Measurements from ENCODE around the gene ATP8B2. TPM values are rescaled to one million over a fixed set of nuclear protein-coding genes. Genes with fewer than 3 reads are reported as not detected.
"Not testable (repeated sequence)": the region's sequence is repeated elsewhere in the genome, so short reads cannot be mapped to it uniquely, and the experiment has no call there.

The ATP8B2 gene, protein sequence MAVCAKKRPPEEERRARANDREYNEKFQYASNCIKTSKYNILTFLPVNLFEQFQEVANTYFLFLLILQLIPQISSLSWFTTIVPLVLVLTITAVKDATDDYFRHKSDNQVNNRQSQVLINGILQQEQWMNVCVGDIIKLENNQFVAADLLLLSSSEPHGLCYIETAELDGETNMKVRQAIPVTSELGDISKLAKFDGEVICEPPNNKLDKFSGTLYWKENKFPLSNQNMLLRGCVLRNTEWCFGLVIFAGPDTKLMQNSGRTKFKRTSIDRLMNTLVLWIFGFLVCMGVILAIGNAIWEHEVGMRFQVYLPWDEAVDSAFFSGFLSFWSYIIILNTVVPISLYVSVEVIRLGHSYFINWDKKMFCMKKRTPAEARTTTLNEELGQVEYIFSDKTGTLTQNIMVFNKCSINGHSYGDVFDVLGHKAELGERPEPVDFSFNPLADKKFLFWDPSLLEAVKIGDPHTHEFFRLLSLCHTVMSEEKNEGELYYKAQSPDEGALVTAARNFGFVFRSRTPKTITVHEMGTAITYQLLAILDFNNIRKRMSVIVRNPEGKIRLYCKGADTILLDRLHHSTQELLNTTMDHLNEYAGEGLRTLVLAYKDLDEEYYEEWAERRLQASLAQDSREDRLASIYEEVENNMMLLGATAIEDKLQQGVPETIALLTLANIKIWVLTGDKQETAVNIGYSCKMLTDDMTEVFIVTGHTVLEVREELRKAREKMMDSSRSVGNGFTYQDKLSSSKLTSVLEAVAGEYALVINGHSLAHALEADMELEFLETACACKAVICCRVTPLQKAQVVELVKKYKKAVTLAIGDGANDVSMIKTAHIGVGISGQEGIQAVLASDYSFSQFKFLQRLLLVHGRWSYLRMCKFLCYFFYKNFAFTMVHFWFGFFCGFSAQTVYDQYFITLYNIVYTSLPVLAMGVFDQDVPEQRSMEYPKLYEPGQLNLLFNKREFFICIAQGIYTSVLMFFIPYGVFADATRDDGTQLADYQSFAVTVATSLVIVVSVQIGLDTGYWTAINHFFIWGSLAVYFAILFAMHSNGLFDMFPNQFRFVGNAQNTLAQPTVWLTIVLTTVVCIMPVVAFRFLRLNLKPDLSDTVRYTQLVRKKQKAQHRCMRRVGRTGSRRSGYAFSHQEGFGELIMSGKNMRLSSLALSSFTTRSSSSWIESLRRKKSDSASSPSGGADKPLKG
- 100 to 1,000 TPM; 107 to 175 (median 131) TPM for total RNA-seq

DNA sequence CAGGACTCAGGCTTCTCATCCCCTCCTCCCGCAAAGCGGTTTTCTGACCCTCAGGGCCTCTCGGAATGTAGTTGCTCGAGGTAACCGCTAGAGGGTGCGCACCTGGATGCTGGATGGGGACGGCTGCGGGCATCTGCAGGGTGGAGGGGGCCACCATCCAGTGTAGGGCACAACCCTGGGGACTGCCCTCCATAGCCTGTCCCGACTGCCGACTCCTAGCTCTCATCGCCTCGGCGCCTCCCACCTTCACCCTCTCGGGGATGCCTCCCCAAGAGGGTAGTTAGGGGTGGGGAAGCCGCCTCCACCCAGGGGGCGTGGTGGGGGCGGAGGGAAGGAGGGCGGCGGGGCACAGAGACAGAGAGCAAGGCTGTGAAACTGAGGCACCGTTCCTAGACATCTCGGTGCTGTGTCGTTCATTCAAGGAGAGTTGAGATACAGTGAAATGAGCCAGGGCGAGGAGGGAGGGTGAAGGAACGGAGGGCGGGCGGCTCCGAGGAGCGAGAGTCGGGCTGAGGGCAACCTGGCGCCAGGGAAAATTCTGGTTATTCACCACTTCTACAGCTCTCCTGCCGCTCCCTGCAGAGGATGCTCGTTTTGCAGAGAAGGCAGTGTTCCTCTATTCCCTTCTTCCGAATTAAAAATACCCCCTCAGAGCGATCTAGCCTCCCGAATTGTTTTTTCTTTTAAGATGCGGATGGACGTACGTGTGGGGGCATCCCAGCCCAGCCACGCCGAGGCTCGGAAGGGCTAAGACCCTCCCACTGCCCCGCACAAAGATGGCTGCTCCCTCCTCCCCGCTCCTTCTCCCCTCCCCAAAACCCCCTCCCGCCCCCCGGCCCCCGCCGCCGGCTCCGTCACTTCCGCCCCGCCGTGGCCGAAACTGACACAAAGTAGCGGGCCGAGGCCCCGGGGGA, at the start of gene ATP8B2:
ATP8B2 (plus strand) TSS at position 857 of the 914 bp plus-strand sequence. CDS start 2,617 bp downstream, outside the sequence.
- 0 to 1% methylated on average over 4 to 24 of the region's 56 CpGs for WGBS, 2 donors (ENCODE audit: low coverage in 1 of 2)
- Histone ChIP-seq H3K36me3 (no peaks in the 10 kb centered on the region), H3K9me3 (no peaks in the 10 kb centered on the region), H3K27me3 (no peaks in the 10 kb centered on the region), H3K4me1 (peaks cover 6 to 50% (median 29%) of the 10 kb centered on the region in 3 donors), H3K27ac (peak within 1 kb of the TSS; percentile 93 to 100 (median 98)), H3K4me3 (peak within 1 kb of the TSS; percentile 95 to 99)
- TF ChIP-seq EP300 (IDR thresholded peaks at IDR 0.05) (no peak), POLR2A (IDR thresholded peaks at IDR 0.05) (no peak), CTCF (IDR thresholded peaks at IDR 0.05) (peak; percentile 89 to 96 (median 94)), POLR2AphosphoS5 (IDR thresholded peaks at IDR 0.05) (peak; percentile 61)
- ATAC-seq: peak; percentile 26

- no peak for ATAC-seq
These were observed 48.5 kb upstream of the ATP8B2 start for GRCh38 chr1:154276797-154277196.

DNA sequence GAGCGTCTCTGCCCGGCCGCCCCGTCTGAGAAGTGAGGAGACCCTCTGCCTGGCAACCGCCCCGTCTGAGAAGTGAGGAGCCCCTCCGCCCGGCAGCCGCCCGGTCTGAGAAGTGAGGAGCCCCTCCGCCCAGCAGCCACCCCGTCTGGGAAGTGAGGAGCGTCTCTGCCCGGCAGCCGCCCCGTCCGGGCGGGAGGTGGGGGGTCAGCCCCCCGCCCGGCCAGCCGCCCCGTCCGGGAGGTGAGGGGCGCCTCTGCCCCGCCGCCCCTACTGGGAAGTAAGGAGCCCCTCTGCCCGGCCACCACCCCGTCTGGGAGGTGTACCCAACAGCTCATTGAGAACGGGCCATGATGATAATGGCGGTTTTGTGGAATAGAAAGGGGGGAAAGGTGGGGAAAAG, 37.7 kb upstream of the ATP8B2 start:
- not testable (repeated sequence) for H3K9me3 ChIP-seq, H3K4me3 ChIP-seq, ATAC-seq, H3K36me3 ChIP-seq, H3K27ac ChIP-seq, H3K27me3 ChIP-seq, H3K4me1 ChIP-seq
- WGBS, 2 donors (ENCODE audit: low coverage in 1 of 2): no CpG with 5 or more reads among the region's 30 CpGs

More at GRCh38 chr1:154276797-154277196, 48.5 kb upstream of the ATP8B2 start:
- H3K27me3 ChIP-seq: no peaks in the 10 kb centered on the region
- no peak overlapping the region for H3K27ac ChIP-seq
- H3K4me1 ChIP-seq: peaks cover 0 to 26% (median 3%) of the 10 kb centered on the region in 3 donors
- H3K36me3 ChIP-seq: peaks cover 0 to 49% of the 10 kb centered on the region in 2 donors
- 75 to 82% methylated on average over 2 to 7 of the region's 7 CpGs for WGBS, 2 donors (ENCODE audit: low coverage in 1 of 2)
- no peaks in the 10 kb centered on the region for H3K9me3 ChIP-seq
- TF ChIP-seq POLR2AphosphoS5 (IDR thresholded peaks at IDR 0.05): no peak
- TF ChIP-seq CTCF (IDR thresholded peaks at IDR 0.05): peak in 1 of 4 experiments; percentile 18
- H3K4me3 ChIP-seq: no peak overlapping the region

DNA sequence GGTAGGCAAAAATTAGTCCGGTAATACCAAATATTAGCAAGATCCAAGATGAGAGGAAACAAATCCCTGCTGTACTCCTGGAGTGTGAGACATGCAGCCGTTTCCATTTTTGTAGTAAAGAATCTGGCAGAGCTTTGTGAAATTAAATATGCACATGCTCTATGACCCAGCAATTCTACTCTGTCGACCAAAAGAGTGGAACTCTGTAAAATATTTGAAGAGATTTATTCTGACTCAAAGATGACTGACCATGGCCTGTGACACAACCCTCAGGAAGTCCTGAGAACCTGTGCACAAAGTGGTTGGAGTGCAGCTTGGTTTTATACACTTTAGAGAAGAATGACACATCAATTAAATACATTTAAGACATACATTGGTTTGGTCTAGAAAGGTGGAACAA, 36.7 kb upstream of the ATP8B2 start:
- Histone ChIP-seq H3K27me3 (no peaks in the 10 kb centered on the region), H3K4me3 (no peak overlapping the region), H3K9me3 (no peaks in the 10 kb centered on the region), H3K27ac (no peak overlapping the region), H3K4me1 (no peaks in the 10 kb centered on the region), H3K36me3 (no peaks in the 10 kb centered on the region)
- no peak for ATAC-seq
- TF ChIP-seq EP300 (IDR thresholded peaks at IDR 0.05) (no peak), POLR2A (IDR thresholded peaks at IDR 0.05) (no peak), CTCF (IDR thresholded peaks at IDR 0.05) (no peak), POLR2AphosphoS5 (IDR thresholded peaks at IDR 0.05) (no peak)
- 39 to 76% methylated on average over 2 to 3 of the region's 3 CpGs for WGBS, 2 donors (ENCODE audit: low coverage in 1 of 2)
